ENCODE results near the gene CDC42EP4. TPM values are rescaled to one million over a fixed set of nuclear protein-coding genes. Genes with fewer than 3 reads are reported as not detected.

The CDC42EP4 gene
- total and polyA plus RNA-seq, 2 experiments from 2014 or later, result 4.4 to 19.9 TPM

GRCh38 chr17:73319766-73320165 lies 8.0 kb upstream of the CDC42EP4 start:
- no peak overlapping the region for H3K4me3 Mint-ChIP-seq
- DNase-seq (ENCODE audit: low spot score), result no peak
- no peak for ATAC-seq

DNA sequence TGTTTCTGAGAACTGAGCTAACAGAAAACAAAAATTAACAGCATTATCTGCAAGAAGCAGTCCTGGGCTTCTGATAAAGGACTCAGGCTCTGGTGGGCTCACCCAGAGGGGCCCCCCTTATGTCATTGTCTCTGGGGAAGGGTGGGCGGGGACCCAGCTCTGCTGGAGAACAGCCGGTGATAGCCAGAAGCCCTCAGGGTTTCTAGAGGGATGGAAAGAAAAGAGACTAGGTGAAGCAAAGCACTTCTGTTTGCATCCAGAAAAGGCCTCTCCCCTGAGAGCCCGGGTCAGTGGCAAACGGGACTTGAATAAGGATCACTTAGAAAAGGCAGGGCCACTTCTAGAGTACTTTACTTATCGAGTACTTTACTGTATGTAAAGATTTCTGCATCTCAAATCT lies 7.0 kb upstream of the CDC42EP4 start:
- Histone ChIP-seq H3K36me3 (ENCODE audit: insufficient read depth) (no peaks in the 10 kb centered on the region), H4K20me1 (replicated peaks; ENCODE audit: insufficient read depth) (no peaks in the 10 kb centered on the region), H3K9me2 (ENCODE audit: insufficient read depth) (no peaks in the 10 kb centered on the region), H3K27me3 (ENCODE audit: insufficient read depth) (0 out of 2 replicates have a peak, but pooled peaks cover 5% of the 10 kb centered on the region), H3K4me1 (ENCODE audit: insufficient read depth) (peaks cover 21% of the 10 kb centered on the region), H3F3A (replicated peaks; ENCODE audit: low read depth) (0 out of 2 replicates have a peak, but pooled peaks cover 3% of the 10 kb centered on the region), H3K4me2 (no peak overlapping the region), H3K79me2 (replicated peaks; ENCODE audit: insufficient read depth) (no peaks in the 10 kb centered on the region), H3K27ac (ENCODE audit: low read depth) (no peak overlapping the region), H2AFZ (no peak overlapping the region), H3K4me3 (no peak overlapping the region)
- Mint-ChIP-seq H3K4me1 (peaks cover 12% of the 10 kb centered on the region), H3K4me3 (no peak overlapping the region), H3K27ac (no peak overlapping the region), H3K9me3 (no peaks in the 10 kb centered on the region), H3K36me3 (ENCODE audit: low read depth) (no peaks in the 10 kb centered on the region), H3K27me3 (ENCODE audit: insufficient read depth, low read depth, poor library complexity) (peaks cover 13% of the 10 kb centered on the region)
- DNase-seq (ENCODE audit: low spot score) (no peak), ATAC-seq (no peak)
- TF ChIP-seq POLR2AphosphoS5 (IDR thresholded peaks at IDR 0.05; ENCODE audit: low read depth) (no peak), STAT1 (IDR thresholded peaks at IDR 0.05; ENCODE audit: unreplicated experiment) (no peak)

More at GRCh38 chr17:73319766-73320165, 8.0 kb upstream of the CDC42EP4 start:
- Mint-ChIP-seq H3K9me3 (no peaks in the 10 kb centered on the region; the same call in 2 of the 3 replicates), H3K36me3 (ENCODE audit: low read depth) (no peaks in the 10 kb centered on the region), H3K27me3 (ENCODE audit: insufficient read depth, low read depth, poor library complexity) (peaks cover 14% of the 10 kb centered on the region), H3K4me1 (peaks cover 21% of the 10 kb centered on the region), H3K27ac (no peak overlapping the region)
- H3K36me3 ChIP-seq (ENCODE audit: insufficient read depth), result no peaks in the 10 kb centered on the region
- no peaks in the 10 kb centered on the region for H4K20me1 ChIP-seq (replicated peaks; ENCODE audit: insufficient read depth)
- H3K27me3 ChIP-seq (ENCODE audit: insufficient read depth), result no peaks in the 10 kb centered on the region
- no peak overlapping the region for H3K27ac ChIP-seq (ENCODE audit: low read depth)
- no peak overlapping the region for H2AFZ ChIP-seq
- TF ChIP-seq CREB1 (CRISPR knock-in tag; IDR thresholded peaks at IDR 0.05; ENCODE audit: low read depth), result no peak
- no peak for TF ChIP-seq CTCF (conservative IDR thresholded peaks at IDR 0.05; ENCODE audit: low read depth in 2 of 2)
- TF ChIP-seq EZH2phosphoT487 (IDR thresholded peaks at IDR 0.05; ENCODE audit: unreplicated experiment), result no peak
- no peak for TF ChIP-seq ZNF114 (CRISPR knock-in tag; IDR thresholded peaks at IDR 0.05)
- no peak for TF ChIP-seq NANOG (IDR thresholded peaks at IDR 0.05; ENCODE audit: borderline replicate concordance)
- TF ChIP-seq EZH2 (IDR thresholded peaks at IDR 0.05; ENCODE audit: low read depth, unreplicated experiment), result no peak
- TF ChIP-seq STAT1 (IDR thresholded peaks at IDR 0.05; ENCODE audit: unreplicated experiment), result no peak
- H3K4me3 ChIP-seq, result no peak overlapping the region
- no peaks in the 10 kb centered on the region for H3K79me2 ChIP-seq (replicated peaks; ENCODE audit: insufficient read depth)
- no peaks in the 10 kb centered on the region; the same call in 1 of the 2 replicates for H3F3A ChIP-seq (replicated peaks; ENCODE audit: low read depth)
- H3K4me1 ChIP-seq (ENCODE audit: insufficient read depth), result peaks cover 22% of the 10 kb centered on the region
- H3K9me2 ChIP-seq (ENCODE audit: insufficient read depth), result no peaks in the 10 kb centered on the region
- H3K4me2 ChIP-seq, result no peak overlapping the region

DNA sequence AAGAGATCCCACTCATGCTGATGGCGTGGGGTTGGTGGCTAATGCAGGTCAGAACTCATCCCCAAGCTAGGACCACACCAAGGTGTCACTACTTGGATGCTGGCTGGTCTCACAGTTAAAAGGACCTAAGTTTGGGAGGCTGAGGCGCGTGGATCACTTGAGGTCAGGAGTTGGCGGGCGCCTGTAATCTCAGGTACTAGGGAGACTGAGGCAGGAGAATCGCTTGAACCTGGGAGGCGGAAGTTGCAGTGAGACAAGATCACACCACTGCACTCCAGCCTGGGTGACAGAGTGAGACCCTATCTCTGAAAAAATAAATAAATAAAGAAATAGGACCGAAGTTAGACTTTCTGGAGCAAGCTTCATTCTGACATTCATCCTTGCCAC lies 6.6 kb upstream of the CDC42EP4 start:
- H3K9me3 Mint-ChIP-seq, result no peaks in the 10 kb centered on the region
- no peak for DNase-seq (ENCODE audit: low spot score)
- Histone ChIP-seq H3K79me2 (replicated peaks; ENCODE audit: insufficient read depth) (no peaks in the 10 kb centered on the region), H3K27me3 (ENCODE audit: insufficient read depth) (0 out of 2 replicates have a peak, but pooled peaks cover 5% of the 10 kb centered on the region), H2AFZ (no peak overlapping the region), H3K4me2 (no peak overlapping the region), H3K36me3 (ENCODE audit: insufficient read depth) (no peaks in the 10 kb centered on the region), H3K27ac (ENCODE audit: low read depth) (no peak overlapping the region), H3K4me3 (no peak overlapping the region), H3K4me1 (ENCODE audit: insufficient read depth) (peaks cover 17% of the 10 kb centered on the region), H3F3A (replicated peaks; ENCODE audit: low read depth) (0 out of 2 replicates have a peak, but pooled peaks cover 3% of the 10 kb centered on the region), H3K9me2 (ENCODE audit: insufficient read depth) (no peaks in the 10 kb centered on the region), H4K20me1 (replicated peaks; ENCODE audit: insufficient read depth) (no peaks in the 10 kb centered on the region)
- ATAC-seq, result no peak
- no peak overlapping the region for H3K4me3 Mint-ChIP-seq
- H3K27me3 Mint-ChIP-seq (ENCODE audit: insufficient read depth, low read depth, poor library complexity), result peaks cover 13% of the 10 kb centered on the region
- peaks cover 10% of the 10 kb centered on the region for H3K4me1 Mint-ChIP-seq
- no peak for TF ChIP-seq POLR2AphosphoS5 (IDR thresholded peaks at IDR 0.05; ENCODE audit: low read depth)
- no peak overlapping the region for H3K27ac Mint-ChIP-seq
- no peaks in the 10 kb centered on the region for H3K36me3 Mint-ChIP-seq (ENCODE audit: low read depth)
